Endothelial cell of umbilical vein (primary cell): ENCODE results near the gene LDLRAD3.

Experiments used
- EZH2 ChIP-seq: IDR thresholded peaks from 2 replicates; pipeline ENCODE4 v1.6.1; 2012; ENCODE audit warnings: borderline replicate concordance, low read depth, mild to moderate bottlenecking, moderate library complexity, low read length, inconsistent platforms; ENCODE audit not compliant: severe bottlenecking
- TF ChIP-seq, protein P1 (sequence below): IDR thresholded peaks from 2 replicates; pipeline ENCODE4 v1.6.1; 2011; ENCODE audit not compliant: insufficient read depth, insufficient read length
- TF ChIP-seq, protein P2 (sequence below), 2 donors: IDR thresholded peaks; 1 replicate in 1 of 2; 2 replicates in 1 of 2; pipeline ENCODE4 v1.5.1; 2011; ENCODE audit warnings: low read length in 2 of 2, mild to moderate bottlenecking in 2 of 2, moderate library complexity in 2 of 2, control low read depth in 1 of 2, inconsistent platforms in 1 of 2, low read depth in 1 of 2; ENCODE audit not compliant: insufficient read depth in 1 of 2; ENCODE audit errors: extremely low read depth in 1 of 2

DNA sequence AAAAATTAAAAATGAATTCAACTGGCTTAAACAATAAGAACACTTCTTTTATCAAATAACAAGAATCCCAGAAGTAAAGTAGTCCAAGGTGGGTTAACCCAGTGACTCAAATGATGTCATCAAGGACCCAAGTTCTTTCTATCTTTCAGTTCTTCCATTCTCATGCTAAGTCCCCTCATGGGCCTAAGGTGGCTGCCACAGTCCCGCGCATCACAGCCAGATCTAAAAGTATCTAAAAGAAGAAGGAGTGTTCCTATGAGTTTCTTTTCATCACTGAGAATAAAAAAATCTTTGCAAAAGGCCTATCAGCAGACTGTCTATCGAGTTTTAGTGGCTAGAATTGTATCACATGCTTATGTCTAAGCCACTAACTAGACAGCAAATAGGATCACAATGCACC is 37.2 kb upstream of the LDLRAD3 start:
- TF ChIP-seq, protein P1, sequence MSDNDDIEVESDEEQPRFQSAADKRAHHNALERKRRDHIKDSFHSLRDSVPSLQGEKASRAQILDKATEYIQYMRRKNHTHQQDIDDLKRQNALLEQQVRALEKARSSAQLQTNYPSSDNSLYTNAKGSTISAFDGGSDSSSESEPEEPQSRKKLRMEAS = no peak
- TF ChIP-seq EZH2 = no peak
- TF ChIP-seq, protein P2, sequence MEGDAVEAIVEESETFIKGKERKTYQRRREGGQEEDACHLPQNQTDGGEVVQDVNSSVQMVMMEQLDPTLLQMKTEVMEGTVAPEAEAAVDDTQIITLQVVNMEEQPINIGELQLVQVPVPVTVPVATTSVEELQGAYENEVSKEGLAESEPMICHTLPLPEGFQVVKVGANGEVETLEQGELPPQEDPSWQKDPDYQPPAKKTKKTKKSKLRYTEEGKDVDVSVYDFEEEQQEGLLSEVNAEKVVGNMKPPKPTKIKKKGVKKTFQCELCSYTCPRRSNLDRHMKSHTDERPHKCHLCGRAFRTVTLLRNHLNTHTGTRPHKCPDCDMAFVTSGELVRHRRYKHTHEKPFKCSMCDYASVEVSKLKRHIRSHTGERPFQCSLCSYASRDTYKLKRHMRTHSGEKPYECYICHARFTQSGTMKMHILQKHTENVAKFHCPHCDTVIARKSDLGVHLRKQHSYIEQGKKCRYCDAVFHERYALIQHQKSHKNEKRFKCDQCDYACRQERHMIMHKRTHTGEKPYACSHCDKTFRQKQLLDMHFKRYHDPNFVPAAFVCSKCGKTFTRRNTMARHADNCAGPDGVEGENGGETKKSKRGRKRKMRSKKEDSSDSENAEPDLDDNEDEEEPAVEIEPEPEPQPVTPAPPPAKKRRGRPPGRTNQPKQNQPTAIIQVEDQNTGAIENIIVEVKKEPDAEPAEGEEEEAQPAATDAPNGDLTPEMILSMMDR (IDR thresholded peaks at IDR 0.05; ENCODE audit: extremely low read depth in 1 of 2, insufficient read depth in 1 of 2, low read depth in 1 of 2, low read length in 2 of 2) = no peak
